Erythroblast (primary cell): ENCODE data around the gene DUOX1.

ENCODE experiments used
- GATA1 ChIP-seq: IDR thresholded peaks from 2 replicates; pipeline ENCODE4 v1.6.1; 2011; ENCODE audit warnings: low read depth, mild to moderate bottlenecking, control low read depth, low read length, moderate library complexity
- POLR2A ChIP-seq: IDR thresholded peaks from 2 replicates; pipeline ENCODE4 v1.6.1; 2011; ENCODE audit warnings: mild to moderate bottlenecking, low read length

- TF ChIP-seq POLR2A (no peak), GATA1 (no peak)
These were observed 24.2 kb upstream of the DUOX1 start for GRCh38 chr15:45105586-45105985.
